Lower leg skin (tissue), 3 donors: ENCODE results near the gene VSIG1.

Experiments used
- CTCF ChIP-seq, 3 donors: fragments of 450-650 bp; IDR thresholded peaks; one replicate each; pipeline ENCODE4 v1.5.1; 2016; ENCODE audit warnings: antibody characterized with exemption in 3 of 3, mild to moderate bottlenecking in 3 of 3, moderate library complexity in 2 of 3
- POLR2A ChIP-seq, 2 donors: fragments of 450-650 bp; IDR thresholded peaks; one replicate each; pipeline ENCODE4 v1.6.1; 2016 to 2017; ENCODE audit warnings: antibody characterized with exemption in 2 of 2, mild to moderate bottlenecking in 1 of 2, moderate library complexity in 1 of 2

DNA sequence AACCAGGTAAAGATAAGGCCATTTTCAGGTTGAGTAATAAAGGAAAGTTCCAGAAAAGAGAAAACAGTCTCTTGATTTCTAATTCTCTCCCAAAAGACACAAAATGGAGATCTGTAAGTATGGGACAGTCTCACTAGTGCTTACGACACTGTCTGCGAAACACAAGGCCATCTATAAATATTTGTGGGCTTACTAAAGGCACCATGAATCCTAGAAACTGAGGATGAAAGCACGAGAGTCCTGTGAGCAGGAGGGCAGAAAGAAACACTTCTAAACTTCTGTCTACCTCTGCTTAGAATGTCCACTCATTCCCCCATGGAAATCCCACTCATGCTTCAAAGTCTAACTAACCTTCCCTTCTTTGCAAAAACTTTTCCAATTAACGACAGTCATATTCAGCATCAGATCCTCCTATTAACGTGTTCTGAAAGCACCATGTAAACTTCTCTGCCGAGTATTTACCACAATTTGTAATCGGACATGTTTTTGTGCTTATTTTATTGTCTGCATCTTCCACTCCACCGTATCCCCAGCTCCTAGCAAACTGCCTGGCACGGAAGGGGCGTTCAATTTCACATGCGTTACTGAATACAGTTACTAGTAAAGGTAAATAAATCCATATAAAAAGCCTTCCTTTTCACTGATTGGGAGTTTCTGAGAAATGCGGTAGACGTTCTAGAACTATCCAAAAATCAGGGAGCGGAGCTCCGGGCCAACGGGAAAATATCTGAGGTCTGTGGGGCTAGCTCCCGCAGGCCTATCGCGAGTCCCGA is 45.8 kb downstream of the VSIG1 start:
- TF ChIP-seq CTCF (IDR thresholded peaks at IDR 0.05) (no peak), POLR2A (IDR thresholded peaks at IDR 0.05) (no peak)
